K562 (cell line): ENCODE results near the gene OMG. TPM values are rescaled to one million over a fixed set of nuclear protein-coding genes. Genes with fewer than 3 reads are reported as not detected.
"Not testable (repeated sequence)": the region's sequence is repeated elsewhere in the genome, so short reads cannot be mapped to it uniquely, and the experiment has no call there.

Experiments used
- ATAC-seq: fragments of 200-7000 bp; cut with Tn5 transposase; 3 replicates; pipeline ENCODE4 v1.9.1; 2020; ENCODE audit warnings: moderate library complexity
- BruUV-seq: library from RNA; stranded (reverse); fragments of 400-500 nt; replicated peaks from 2 replicates; lab custom pipeline; 2021; lab: Mats Ljungman, UMichigan
- CTCF ChIA-PET: fragments of 300-600 bp; formaldehyde crosslinking; extraction: SDS; loops from one replicate; lab custom pipeline; 2021; ENCODE audit warnings: low intra/inter-chr PET ratio; lab: Yijun Ruan, JAX
- POLR2A ChIA-PET: fragments of 300-600, 350-650 bp; sonication (Branson Sonifier 250); formaldehyde crosslinking; extraction: SDS; loops from one replicate; lab custom pipeline; 2021; ENCODE audit warnings: antibody characterized with exemption, inconsistent platforms; lab: Yijun Ruan, JAX
- DNase-seq, 4 experiments: peaks; one replicate each; pipeline versions ENCODE4 v3.0.0 to v3.0.0-alpha.2; 2011 to 2018; ENCODE audit warnings: low spot score in 3 of 4, mixed read lengths in 3 of 4; ENCODE audit errors: extremely low read depth in 1 of 4
- FAIRE-seq: peaks from 2 replicates; lab custom pipeline; 2011; peaks lifted over from hg19 to GRCh38; lab: Jason Lieb, UNC
- H2AFZ ChIP-seq: 2 replicates; pipeline ENCODE4 v1.6.0; 2011; ENCODE audit warnings: low read depth, low read length, control low read depth, inconsistent platforms
- H3K27ac ChIP-seq: fragments of 200-600 bp; 3 replicates; pipeline ENCODE4 v1.8.0; 2011; ENCODE audit warnings: low read depth, mild to moderate bottlenecking, control low read depth, inconsistent platforms, low read length, moderate library complexity, mixed read lengths; ENCODE audit errors: extremely low read depth
- H3K27me3 ChIP-seq, 2 experiments: fragments of 300-600 bp in 1 of 2; 2 replicates in 1 of 2; 3 replicates in 1 of 2; pipeline versions ENCODE4 v1.6.0 to v1.8.0; 2011; ENCODE audit warnings: inconsistent platforms in 2 of 2, low read length in 2 of 2, mild to moderate bottlenecking in 1 of 2, mixed read lengths in 1 of 2, moderate library complexity in 1 of 2; ENCODE audit not compliant: control insufficient read depth in 2 of 2, insufficient read depth in 2 of 2
- H3K36me3 ChIP-seq: fragments of 300-600 bp; 3 replicates; pipeline ENCODE4 v1.8.0; 2011; ENCODE audit warnings: mild to moderate bottlenecking, low read length, inconsistent platforms; ENCODE audit not compliant: control insufficient read depth, insufficient read depth
- H3K4me1 ChIP-seq, 2 experiments: fragments of 200-600 bp in 1 of 2; replicated peaks in 1 of 2; 2 replicates in 1 of 2; 3 replicates in 1 of 2; pipeline versions ENCODE4 v1.5.1 to v1.8.0; 2011; ENCODE audit warnings: inconsistent platforms in 2 of 2, low read length in 2 of 2, mild to moderate bottlenecking in 1 of 2, mixed read lengths in 1 of 2, moderate library complexity in 1 of 2; ENCODE audit not compliant: control insufficient read depth in 2 of 2, insufficient read depth in 2 of 2
- H3K4me2 ChIP-seq: 2 replicates; pipeline ENCODE4 v1.6.1; 2011; ENCODE audit warnings: low read length, control low read depth, inconsistent platforms, mixed read lengths; ENCODE audit not compliant: insufficient read depth
- H3K4me3 ChIP-seq: fragments of 200-600 bp; sonication (generic), shearing (Covaris generic); 2 replicates; pipeline ENCODE4 v1.5.1; 2016; ENCODE audit warnings: control low read depth, inconsistent platforms
- H3K79me2 ChIP-seq: fragments of 200-600 bp; 3 replicates; pipeline ENCODE4 v1.8.0; 2011; ENCODE audit warnings: low read length, inconsistent platforms; ENCODE audit not compliant: control insufficient read depth, insufficient read depth
- H3K9ac ChIP-seq, 2 experiments: 2 replicates each; pipeline versions ENCODE4 v1.6.0 to v1.6.1; 2011; ENCODE audit warnings: low read depth in 2 of 2, low read length in 2 of 2, control low read depth in 1 of 2, inconsistent platforms in 1 of 2, mild to moderate bottlenecking in 1 of 2, mixed read lengths in 1 of 2; ENCODE audit not compliant: insufficient read depth in 1 of 2
- H3K9me1 ChIP-seq: one replicate; pipeline ENCODE4 v1.6.0; 2011; ENCODE audit warnings: inconsistent platforms, mild to moderate bottlenecking, low read length, moderate library complexity; ENCODE audit not compliant: control insufficient read depth, insufficient read depth
- H3K9me3 ChIP-seq: replicated peaks from 2 replicates; pipeline ENCODE4 v1.5.1; 2011; ENCODE audit warnings: low read depth, low read length, inconsistent platforms; ENCODE audit not compliant: control insufficient read depth, insufficient read depth
- H4K20me1 ChIP-seq: replicated peaks from 2 replicates; pipeline ENCODE4 v1.6.1; 2011; ENCODE audit warnings: low read length, inconsistent platforms, mixed read lengths; ENCODE audit not compliant: control insufficient read depth, insufficient read depth
- PKNOX1 ChIP-seq: fragments of 450-650 bp; IDR thresholded peaks from 2 replicates; pipeline ENCODE4 v1.6.1; 2016
- RFX1 ChIP-seq: fragments of 450-650 bp; IDR thresholded peaks from 2 replicates; pipeline ENCODE4 v1.6.1; 2016; ENCODE audit warnings: mild to moderate bottlenecking, moderate library complexity
- WGBS: fragments of 100-300 bp; shearing (Covaris generic); methylation state at CpG from one replicate; pipeline ENCODE4 v1.1.6; 2016; ENCODE audit warnings: low coverage, mixed read lengths; ENCODE audit not compliant: insufficient coverage; ENCODE audit errors: missing lambda C conversion rate; 5-methylcytosine and 5-hydroxymethylcytosine counted together
- in situ Hi-C: fragments of 300-500 bp; cut with MboI; formaldehyde crosslinking; loops from 4 replicates; pipeline ENCODE4 v1.15.0; 2018; ENCODE audit warnings: inconsistent platforms, mixed read lengths
- intact Hi-C: fragments of 100-400 bp; cut with micrococcal nuclease; formaldehyde crosslinking; loops from 2 replicates; pipeline ENCODE4 v1.14.2; 2022
- polyA plus RNA-seq, 8 experiments: library from polyadenylated mRNA; depleted of rRNA in 4 of 8; stranded (reverse) in 5 of 8; unstranded in 3 of 8; fragments of >200 nt; fragmentation: Nextera tagmentation in 2 of 8; fragmentation: Illumina TruSeq in 1 of 8; extraction: Ambion mirVana in 2 of 8; extraction: Trizol in 1 of 8; gene quantifications; 2 replicates each; pipeline versions ENCODE4 v1.2.1 to v1.2.3, GENCODE V29; 2011 to 2014; ENCODE audit warnings: inconsistent platforms in 1 of 8, missing spikeins in 1 of 8
- total RNA-seq, 7 experiments: library from RNA; depleted of rRNA in 6 of 7; stranded (reverse); fragments of >200 nt in 6 of 7; fragmentation: Illumina TruSeq in 2 of 7; extraction: Trizol in 2 of 7; gene quantifications; 2 replicates each; pipeline versions ENCODE4 v1.2.1 to v1.2.3, GENCODE V29; 2011 to 2021; ENCODE audit warnings: low replicate concordance in 1 of 7

OMG gene
- total and polyA plus RNA-seq, 9 of the 15 experiments (the other 6 are each of a cell fraction or from before 2014, with no cell fraction given) = 0.41 TPM; not detected in 8

- TF ChIP-seq PKNOX1 (peak; percentile 31; the same call in 1 of the 2 replicates), RFX1 (no peak)
Measured at GRCh38 chr17:31313982-31314781, 17.1 kb upstream of the OMG start, which contains the start of gene EVI2B (continued).

- H3K36me3 ChIP-seq, H3K27me3 ChIP-seq, BruUV-seq, H3K4me2 ChIP-seq, H4K20me1 ChIP-seq, H3K9me3 ChIP-seq, H3K27ac ChIP-seq, DNase-seq, in situ Hi-C loops, H3K4me3 ChIP-seq, H3K9me1 ChIP-seq, FAIRE-seq, ATAC-seq, H2AFZ ChIP-seq, CTCF ChIA-PET, intact Hi-C loops, H3K79me2 ChIP-seq, H3K9ac ChIP-seq: not testable (repeated sequence)
- POLR2A ChIA-PET = interaction anchor here (1.5 kb wide), 1 partner anchor 18 kb away, joined by 3 read pairs; no protein-coding TSS in a partner anchor
- H3K4me1 ChIP-seq = peaks cover 12% of the 10 kb centered on the region in 2 experiments; a peak in 4 of 5 replicates
- WGBS = 73% methylated on average over 5 of the region's 7 CpGs
Measured at GRCh38 chr17:31312223-31312622, 15.2 kb upstream of the OMG start.
